HCT116 (cell line): ENCODE data around the gene STIM2. TPM values are rescaled to one million over a fixed set of nuclear protein-coding genes. Genes with fewer than 3 reads are reported as not detected.

Experiments
- ATAC-seq: fragments of 200-7000 bp; cut with Tn5 transposase; 2 replicates; pipeline ENCODE4 v1.9.1; 2020; ENCODE audit warnings: mild to moderate bottlenecking, moderate library complexity
- BruUV-seq: library from RNA; stranded (reverse); fragments of 400-500 nt; replicated peaks from 2 replicates; lab custom pipeline; 2021; lab: Mats Ljungman, UMichigan
- CTCF ChIA-PET: fragments of 300-600 bp; sonication (Branson Sonifier 250); formaldehyde crosslinking; loops from one replicate; lab custom pipeline; 2021; ENCODE audit warnings: antibody characterized with exemption; lab: Charles Lee
- POLR2A ChIA-PET: fragments of 300-600, 350-600 bp; sonication (Branson Sonifier 250); formaldehyde crosslinking; loops from one replicate; lab custom pipeline; 2021; ENCODE audit warnings: antibody characterized with exemption; lab: Charles Lee
- RAD21 ChIA-PET, 2 experiments: fragments of 300-600 bp; sonication (Branson Sonifier 250); formaldehyde crosslinking; loops; one replicate each; lab custom pipeline; 2023; ENCODE audit warnings: low total read pairs in 2 of 2; ENCODE audit not compliant: uncharacterized antibody in 2 of 2, unreplicated experiment in 2 of 2, low non-redundant PET in 1 of 2; lab: Charles Lee
- DNase-seq: peaks from one replicate; pipeline ENCODE4 v3.0.0-alpha.2; 2010; ENCODE audit warnings: low read depth, low spot score
- H2AFZ ChIP-seq: fragments of 200-600 bp; shearing (Covaris generic), sonication (generic); 2 replicates; pipeline ENCODE4 v1.6.1; 2017; ENCODE audit warnings: low read depth, mixed run types, mixed read lengths, antibody characterized with exemption, low read length; ENCODE audit not compliant: poor library complexity, severe bottlenecking
- H3K27ac ChIP-seq: 2 replicates; pipeline ENCODE4 v1.5.1; 2012; ENCODE audit warnings: low read depth, low read length
- H3K27me3 ChIP-seq: fragments of 200-600 bp; sonication (generic); 2 replicates; pipeline ENCODE4 v1.6.1; 2016; ENCODE audit warnings: mixed run types, low read length, mixed read lengths; ENCODE audit not compliant: insufficient read depth
- H3K36me3 ChIP-seq, 2 experiments: fragments of 200-500 bp in 1 of 2; fragments of 200-600 bp in 1 of 2; sonication (Bioruptor generic) in 1 of 2; sonication (generic) in 1 of 2; 2 replicates each; pipeline versions ENCODE4 v1.5.1 to v1.6.1; 2014 to 2016; ENCODE audit warnings: low read length in 2 of 2, inconsistent platforms in 1 of 2, mixed read lengths in 1 of 2, mixed run types in 1 of 2; ENCODE audit not compliant: insufficient read depth in 2 of 2, control insufficient read depth in 1 of 2
- H3K4me1 ChIP-seq, 2 experiments: fragments of 200-600 bp in 1 of 2; sonication (generic) in 1 of 2; 2 replicates each; pipeline versions ENCODE4 v1.5.1 to v1.6.1; 2012 to 2017; ENCODE audit warnings: low read length in 2 of 2, inconsistent platforms in 1 of 2, mild to moderate bottlenecking in 1 of 2, mixed read lengths in 1 of 2, mixed run types in 1 of 2, moderate library complexity in 1 of 2; ENCODE audit not compliant: insufficient read depth in 2 of 2, control insufficient read depth in 1 of 2
- H3K4me2 ChIP-seq: fragments of 200-600 bp; sonication (generic); 2 replicates; pipeline ENCODE4 v1.6.1; 2017; ENCODE audit warnings: mixed run types, low read length, mixed read lengths
- H3K4me3 ChIP-seq, 2 experiments: fragments of 200-600 bp in 1 of 2; sonication (generic) in 1 of 2; replicated peaks in 1 of 2; 2 replicates each; pipeline ENCODE4 v1.5.1; 2011 to 2016; ENCODE audit warnings: low read length in 2 of 2, control low read depth in 1 of 2, low read depth in 1 of 2, mild to moderate bottlenecking in 1 of 2, mixed read lengths in 1 of 2, mixed run types in 1 of 2
- H3K79me2 ChIP-seq: fragments of 200-600 bp; sonication (generic); 2 replicates; pipeline ENCODE4 v1.6.1; 2017; ENCODE audit warnings: mild to moderate bottlenecking, mixed run types, low read length, moderate library complexity, mixed read lengths; ENCODE audit not compliant: insufficient read depth
- H3K9ac ChIP-seq: fragments of 200-600 bp; sonication (generic); 2 replicates; pipeline ENCODE4 v1.6.1; 2016; ENCODE audit warnings: low read length, mixed read lengths
- H3K9me2 ChIP-seq: fragments of 200-600 bp; sonication (generic), shearing (Covaris generic); 2 replicates; pipeline ENCODE4 v1.6.1; 2017; ENCODE audit warnings: mixed run types, mild to moderate bottlenecking, moderate library complexity; ENCODE audit not compliant: insufficient read depth
- H3K9me3 ChIP-seq, 2 experiments: fragments of 200-500 bp in 1 of 2; fragments of 200-600 bp in 1 of 2; sonication (Bioruptor generic) in 1 of 2; sonication (generic) in 1 of 2; 2 replicates each; pipeline ENCODE4 v1.6.1; 2014 to 2017; ENCODE audit warnings: low read length in 2 of 2, mixed read lengths in 2 of 2, inconsistent platforms in 1 of 2, low read depth in 1 of 2, mild to moderate bottlenecking in 1 of 2, mixed run types in 1 of 2, moderate library complexity in 1 of 2; ENCODE audit not compliant: control insufficient read depth in 1 of 2, insufficient read depth in 1 of 2
- H4K20me1 ChIP-seq: fragments of 200-600 bp; sonication (generic), shearing (Covaris generic); 2 replicates; pipeline ENCODE4 v1.6.1; 2017; ENCODE audit warnings: mixed run types, mild to moderate bottlenecking, moderate library complexity; ENCODE audit not compliant: insufficient read depth
- CBX3 ChIP-seq: IDR thresholded peaks from 2 replicates; pipeline ENCODE4 v1.6.1; 2012; ENCODE audit warnings: low read depth
- ELF1 ChIP-seq: IDR thresholded peaks from 2 replicates; pipeline ENCODE4 v1.6.1; 2012; ENCODE audit warnings: low read depth, borderline replicate concordance
- EZH2 ChIP-seq: fragments of 200-600 bp; sonication (generic); IDR thresholded peaks from 2 replicates; pipeline ENCODE4 v1.6.1; 2017; ENCODE audit warnings: antibody characterized with exemption, mixed run types
- EZH2phosphoT487 ChIP-seq: fragments of 200-600 bp; IDR thresholded peaks from 2 replicates; pipeline ENCODE4 v1.6.1; 2018; ENCODE audit warnings: antibody characterized with exemption, borderline replicate concordance
- JUND ChIP-seq: IDR thresholded peaks from 2 replicates; pipeline ENCODE4 v1.6.1; 2012
- RAD21 ChIP-seq: IDR thresholded peaks from 2 replicates; pipeline ENCODE4 v1.6.1; 2012; ENCODE audit warnings: low read depth, mild to moderate bottlenecking
- SIN3A ChIP-seq: IDR thresholded peaks from 2 replicates; pipeline ENCODE4 v1.6.1; 2012; ENCODE audit warnings: low read depth
- ZFX ChIP-seq: fragments of 450-650 bp; IDR thresholded peaks from 2 replicates; pipeline ENCODE4 v1.6.1; 2017
- ZNF274 ChIP-seq: fragments of 200-500 bp; sonication (Bioruptor generic); IDR thresholded peaks from 2 replicates; pipeline ENCODE4 v1.6.1; 2014; ENCODE audit warnings: mild to moderate bottlenecking, low read depth, low read length, inconsistent platforms
- intact Hi-C: fragments of 100-400 bp; cut with micrococcal nuclease; formaldehyde crosslinking; loops from 2 replicates; pipeline ENCODE4 v1.10.0; 2022
- total RNA-seq: library from RNA; stranded (reverse); gene quantifications from one replicate; pipeline ENCODE4 v1.2.1, GENCODE V29; 2021; ENCODE audit not compliant: unreplicated experiment
- TF ChIP-seq, protein P1 (sequence below): IDR thresholded peaks from 2 replicates; pipeline ENCODE4 v1.6.1; 2012
- TF ChIP-seq, protein P2 (sequence below): IDR thresholded peaks from 2 replicates; pipeline ENCODE4 v1.6.1; 2011; ENCODE audit warnings: mild to moderate bottlenecking, low read length, moderate library complexity; ENCODE audit not compliant: insufficient replicate concordance; ENCODE audit errors: extremely low read depth
- TF ChIP-seq, protein P3 (sequence below): IDR thresholded peaks from 2 replicates; pipeline ENCODE4 v1.6.1; 2012

Gene STIM2
- total RNA-seq, 1 experiment from 2014 or later: 65.9 TPM

DNA sequence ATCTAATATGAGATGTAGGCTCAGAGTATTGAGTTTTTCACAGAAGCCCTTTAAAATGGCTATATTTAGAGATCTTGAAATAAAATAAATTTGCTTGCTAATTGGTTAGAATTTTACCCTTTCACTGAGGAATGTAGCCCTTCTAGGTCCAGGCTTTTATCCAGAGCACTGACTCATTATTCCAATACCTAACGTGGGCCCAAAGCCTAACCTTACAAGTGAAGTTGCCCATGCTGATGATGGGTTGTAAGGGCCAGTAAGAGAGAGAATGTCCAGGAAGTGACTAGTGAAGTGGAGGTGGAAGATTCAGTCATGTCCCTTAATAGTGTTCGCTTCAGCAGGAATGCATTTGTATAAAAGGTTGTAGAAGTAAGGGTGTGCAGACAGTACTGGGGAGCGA is 155.9 kb downstream of the STIM2 start:
- RAD21 ChIA-PET: no interaction called here

More for the DNA sequence above, 155.9 kb downstream of the STIM2 start:
- H2AFZ ChIP-seq: no peak overlapping the region
- no peak overlapping the region for H3K27ac ChIP-seq
- H3K4me3 ChIP-seq: no peak overlapping the region
- no peaks in the 10 kb centered on the region for H4K20me1 ChIP-seq
- ATAC-seq (no peak), DNase-seq (no peak)
- H3K79me2 ChIP-seq: no peaks in the 10 kb centered on the region
- POLR2A ChIA-PET: no interaction called here
- H3K27me3 ChIP-seq: no peaks in the 10 kb centered on the region
- no peaks in the 10 kb centered on the region for H3K4me1 ChIP-seq
- no peaks in the 10 kb centered on the region for H3K9me3 ChIP-seq
- H3K4me2 ChIP-seq: no peak overlapping the region
- BruUV-seq: no TSS peak
- H3K9me2 ChIP-seq: no peaks in the 10 kb centered on the region; the same call in 1 of the 2 replicates
- H3K9ac ChIP-seq: no peak overlapping the region
- CTCF ChIA-PET: no interaction called here
- peaks cover 0 to 3% of the 10 kb centered on the region in 2 experiments; a peak in 1 of 4 replicates for H3K36me3 ChIP-seq
- TF ChIP-seq ZFX (no peak), RAD21 (no peak), ZNF274 (no peak), EZH2 (no peak), SIN3A (no peak), ELF1 (no peak), JUND (no peak), CBX3 (no peak), EZH2phosphoT487 (no peak)
- TF ChIP-seq, protein P1, sequence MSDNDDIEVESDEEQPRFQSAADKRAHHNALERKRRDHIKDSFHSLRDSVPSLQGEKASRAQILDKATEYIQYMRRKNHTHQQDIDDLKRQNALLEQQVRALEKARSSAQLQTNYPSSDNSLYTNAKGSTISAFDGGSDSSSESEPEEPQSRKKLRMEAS: no peak
- TF ChIP-seq, protein P2, sequence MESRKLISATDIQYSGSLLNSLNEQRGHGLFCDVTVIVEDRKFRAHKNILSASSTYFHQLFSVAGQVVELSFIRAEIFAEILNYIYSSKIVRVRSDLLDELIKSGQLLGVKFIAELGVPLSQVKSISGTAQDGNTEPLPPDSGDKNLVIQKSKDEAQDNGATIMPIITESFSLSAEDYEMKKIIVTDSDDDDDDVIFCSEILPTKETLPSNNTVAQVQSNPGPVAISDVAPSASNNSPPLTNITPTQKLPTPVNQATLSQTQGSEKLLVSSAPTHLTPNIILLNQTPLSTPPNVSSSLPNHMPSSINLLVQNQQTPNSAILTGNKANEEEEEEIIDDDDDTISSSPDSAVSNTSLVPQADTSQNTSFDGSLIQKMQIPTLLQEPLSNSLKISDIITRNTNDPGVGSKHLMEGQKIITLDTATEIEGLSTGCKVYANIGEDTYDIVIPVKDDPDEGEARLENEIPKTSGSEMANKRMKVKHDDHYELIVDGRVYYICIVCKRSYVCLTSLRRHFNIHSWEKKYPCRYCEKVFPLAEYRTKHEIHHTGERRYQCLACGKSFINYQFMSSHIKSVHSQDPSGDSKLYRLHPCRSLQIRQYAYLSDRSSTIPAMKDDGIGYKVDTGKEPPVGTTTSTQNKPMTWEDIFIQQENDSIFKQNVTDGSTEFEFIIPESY: no peak
- TF ChIP-seq, protein P3, sequence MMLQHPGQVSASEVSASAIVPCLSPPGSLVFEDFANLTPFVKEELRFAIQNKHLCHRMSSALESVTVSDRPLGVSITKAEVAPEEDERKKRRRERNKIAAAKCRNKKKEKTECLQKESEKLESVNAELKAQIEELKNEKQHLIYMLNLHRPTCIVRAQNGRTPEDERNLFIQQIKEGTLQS: no peak
- intact Hi-C loops: loop anchor here (10.0 kb wide), 2 partner anchors 562 to 602 kb away; no protein-coding TSS in a partner anchor
